Measurements from ENCODE around the gene YPEL2. TPM values are rescaled to one million over a fixed set of nuclear protein-coding genes. Genes with fewer than 3 reads are reported as not detected.

Gene YPEL2
- total RNA-seq, 1 experiment from 2014 or later, result 0.98 TPM

DNA sequence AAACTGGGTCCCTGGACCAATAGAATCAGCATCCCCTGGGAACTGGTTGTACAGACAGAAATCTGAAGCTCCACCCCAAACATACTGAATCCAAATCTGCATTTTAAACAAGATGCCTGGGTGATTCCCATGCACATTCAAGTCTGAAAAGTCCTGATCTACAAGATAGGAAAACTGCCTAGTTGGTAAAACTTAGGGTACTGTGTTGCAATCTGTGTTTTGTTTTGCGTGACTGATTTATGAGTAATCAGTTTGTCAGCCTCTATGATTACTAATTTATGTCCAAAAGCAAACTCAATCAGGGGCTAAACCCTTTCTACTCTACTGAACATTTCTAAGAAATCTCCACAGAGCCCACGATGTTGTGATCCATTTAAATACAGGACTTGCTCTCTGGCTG, 103.8 kb downstream of the YPEL2 start:
- no peaks in the 10 kb centered on the region for H3K79me2 ChIP-seq (ENCODE audit: insufficient read depth, low read length)
- no peaks in the 10 kb centered on the region for H3K23me2 ChIP-seq (ENCODE audit: insufficient read length, low read depth, low read length, poor library complexity, severe bottlenecking)
- H3K79me1 ChIP-seq (ENCODE audit: insufficient read depth, low read depth, low read length, poor library complexity, severe bottlenecking), result no peaks in the 10 kb centered on the region
- H3K18ac ChIP-seq (ENCODE audit: insufficient read length, low read depth, low read length), result no peak overlapping the region
- H2AK5ac ChIP-seq (ENCODE audit: insufficient read length, low read length), result no peak overlapping the region
- H3K27ac ChIP-seq (ENCODE audit: insufficient read length, low read depth, low read length), result no peak overlapping the region
- Mint-ChIP-seq H3K9me3 (no peaks in the 10 kb centered on the region; a peak in 1 of 5 replicates), H3K36me3 (ENCODE audit: insufficient read depth in 1 of 3, low read depth in 3 of 3) (no peaks in the 10 kb centered on the region), H3K27me3 (ENCODE audit: low read depth) (no peaks in the 10 kb centered on the region; the same call in 1 of the 2 replicates), H3K4me3 (no peak overlapping the region), H3K27ac (no peak overlapping the region), H3K4me1 (peaks cover 0 to 2% of the 10 kb centered on the region in 2 experiments; a peak in 1 of 4 replicates)
- H3K23ac ChIP-seq (ENCODE audit: insufficient read length, low read depth, low read length), result no peak overlapping the region
- no peak overlapping the region for H3K4ac ChIP-seq (ENCODE audit: low read depth, low read length)
- H3K4me1 ChIP-seq (ENCODE audit: insufficient read depth, low read length), result no peaks in the 10 kb centered on the region
- H2BK12ac ChIP-seq (ENCODE audit: insufficient read length, low read depth, low read length), result no peak overlapping the region
- no peak overlapping the region for H3K56ac ChIP-seq (ENCODE audit: insufficient read length, low read depth, low read length)
- no peak overlapping the region for H4K91ac ChIP-seq (ENCODE audit: insufficient read length, low read depth, low read length)
- TF ChIP-seq, protein P1, sequence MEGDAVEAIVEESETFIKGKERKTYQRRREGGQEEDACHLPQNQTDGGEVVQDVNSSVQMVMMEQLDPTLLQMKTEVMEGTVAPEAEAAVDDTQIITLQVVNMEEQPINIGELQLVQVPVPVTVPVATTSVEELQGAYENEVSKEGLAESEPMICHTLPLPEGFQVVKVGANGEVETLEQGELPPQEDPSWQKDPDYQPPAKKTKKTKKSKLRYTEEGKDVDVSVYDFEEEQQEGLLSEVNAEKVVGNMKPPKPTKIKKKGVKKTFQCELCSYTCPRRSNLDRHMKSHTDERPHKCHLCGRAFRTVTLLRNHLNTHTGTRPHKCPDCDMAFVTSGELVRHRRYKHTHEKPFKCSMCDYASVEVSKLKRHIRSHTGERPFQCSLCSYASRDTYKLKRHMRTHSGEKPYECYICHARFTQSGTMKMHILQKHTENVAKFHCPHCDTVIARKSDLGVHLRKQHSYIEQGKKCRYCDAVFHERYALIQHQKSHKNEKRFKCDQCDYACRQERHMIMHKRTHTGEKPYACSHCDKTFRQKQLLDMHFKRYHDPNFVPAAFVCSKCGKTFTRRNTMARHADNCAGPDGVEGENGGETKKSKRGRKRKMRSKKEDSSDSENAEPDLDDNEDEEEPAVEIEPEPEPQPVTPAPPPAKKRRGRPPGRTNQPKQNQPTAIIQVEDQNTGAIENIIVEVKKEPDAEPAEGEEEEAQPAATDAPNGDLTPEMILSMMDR (conservative IDR thresholded peaks at IDR 0.05), result no peak
- H4K5ac ChIP-seq (ENCODE audit: insufficient read length, low read depth, low read length), result no peak overlapping the region
- H2BK120ac ChIP-seq (ENCODE audit: low read depth, low read length, poor library complexity, severe bottlenecking), result no peak overlapping the region
- H2AFZ ChIP-seq (ENCODE audit: low read length), result no peak overlapping the region
- H4K8ac ChIP-seq (replicated peaks; ENCODE audit: insufficient read length, low read depth, low read length), result no peak overlapping the region
- H2BK15ac ChIP-seq (ENCODE audit: low read depth, low read length), result no peak overlapping the region
- H3K14ac ChIP-seq (ENCODE audit: insufficient read depth, low read length), result no peak overlapping the region
- H2BK5ac ChIP-seq (ENCODE audit: insufficient read length, low read length), result no peak overlapping the region
- no peak overlapping the region for H2BK20ac ChIP-seq (ENCODE audit: low read depth, low read length, poor library complexity, severe bottlenecking)
- no peak overlapping the region for H3K9ac ChIP-seq (ENCODE audit: extremely low read depth, insufficient read length, low read length)
- no peak overlapping the region for H3T11ph ChIP-seq (ENCODE audit: low read length)
- no peaks in the 10 kb centered on the region for H3K9me3 ChIP-seq (ENCODE audit: control insufficient read depth, low read depth, low read length)
- H3K27me3 ChIP-seq (ENCODE audit: insufficient read depth, low read length), result no peaks in the 10 kb centered on the region
- no peaks in the 10 kb centered on the region for H4K20me1 ChIP-seq (ENCODE audit: control insufficient read depth, insufficient read depth, insufficient read length)
- WGBS (ENCODE audit: extremely low coverage, insufficient read length, low lambda C conversion rate), result no CpG with 5 or more reads among the region's 2 CpGs
- H3K4me2 ChIP-seq (ENCODE audit: insufficient read depth, insufficient read length, low read length), result no peak overlapping the region
- no peak for DNase-seq
